Fibroblast of peridontal ligament (primary cell): ENCODE results near the gene SUN5.
"Not testable (repeated sequence)": the region's sequence is repeated elsewhere in the genome, so short reads cannot be mapped to it uniquely, and the experiment has no call there.

Source experiments
- DNase-seq: peaks from one replicate; pipeline ENCODE4 v3.0.0-alpha.2; 2010; ENCODE audit errors: extremely low read depth

SUN5 gene

GRCh38 chr20:32965115-32965514 lies 39.1 kb downstream of the SUN5 start:
- no peak for DNase-seq

GRCh38 chr20:32964575-32964974 lies 39.7 kb downstream of the SUN5 start:
- DNase-seq, result no peak

DNA sequence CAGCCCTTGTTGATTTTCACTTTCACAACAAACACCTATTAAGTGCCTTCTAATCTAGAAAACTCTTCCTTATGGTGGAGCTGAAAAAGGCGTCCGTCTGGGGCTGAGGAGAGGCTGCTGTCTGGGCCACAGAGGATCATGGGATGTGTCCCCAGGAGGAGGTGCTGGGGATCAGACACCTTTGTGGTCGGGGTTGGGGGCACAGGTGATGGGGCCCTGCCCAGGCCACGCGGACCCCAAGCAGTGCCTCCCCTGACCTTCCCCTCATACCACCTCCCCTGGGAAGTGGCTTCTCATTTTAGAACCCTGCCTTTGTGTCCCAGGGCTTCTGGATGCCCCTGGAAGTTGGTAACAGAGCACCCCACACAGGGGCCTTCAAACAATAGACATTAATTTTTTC lies 41.1 kb downstream of the SUN5 start:
- DNase-seq, result no peak

DNA sequence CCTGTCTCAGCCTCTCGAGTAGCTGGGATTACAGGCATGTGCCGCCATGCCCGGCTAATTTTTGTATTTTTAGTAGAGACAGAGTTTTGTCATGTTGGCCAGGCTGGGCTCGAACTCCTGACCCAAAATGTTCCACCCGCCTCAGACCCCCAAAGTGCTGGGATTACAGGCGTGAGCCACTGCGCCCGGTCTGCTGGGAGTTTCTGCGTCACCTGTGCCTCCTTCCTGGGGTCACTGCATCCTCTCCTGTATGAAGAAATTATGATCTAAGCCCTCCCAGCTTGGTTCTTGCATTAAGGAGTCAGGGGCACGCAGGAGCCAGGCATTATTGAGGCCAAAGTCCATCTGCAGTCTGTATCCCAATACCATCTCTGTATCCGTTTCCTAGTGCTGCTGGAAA lies 41.6 kb downstream of the SUN5 start:
- not testable (repeated sequence) for DNase-seq

DNA sequence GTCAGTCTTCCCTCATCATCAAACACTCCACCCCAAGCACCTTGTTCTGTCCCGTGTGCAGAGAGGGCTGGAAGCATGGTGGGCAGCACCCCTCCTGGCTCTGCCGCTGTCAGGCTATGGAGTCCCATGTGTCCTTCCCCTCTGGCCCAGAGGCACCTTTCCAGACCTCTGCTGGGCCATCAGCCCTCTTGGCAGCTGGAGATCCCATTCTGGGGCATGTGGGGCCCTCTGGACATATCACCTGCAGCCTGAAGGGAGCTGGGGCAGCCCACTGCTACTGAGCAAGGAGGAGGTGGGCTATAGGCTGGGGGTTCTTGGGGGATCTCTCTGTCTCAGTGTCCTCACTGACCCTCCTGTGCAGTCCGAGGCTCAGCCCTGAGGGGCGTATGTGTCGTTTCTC lies 42.2 kb downstream of the SUN5 start:
- no peak for DNase-seq

DNA sequence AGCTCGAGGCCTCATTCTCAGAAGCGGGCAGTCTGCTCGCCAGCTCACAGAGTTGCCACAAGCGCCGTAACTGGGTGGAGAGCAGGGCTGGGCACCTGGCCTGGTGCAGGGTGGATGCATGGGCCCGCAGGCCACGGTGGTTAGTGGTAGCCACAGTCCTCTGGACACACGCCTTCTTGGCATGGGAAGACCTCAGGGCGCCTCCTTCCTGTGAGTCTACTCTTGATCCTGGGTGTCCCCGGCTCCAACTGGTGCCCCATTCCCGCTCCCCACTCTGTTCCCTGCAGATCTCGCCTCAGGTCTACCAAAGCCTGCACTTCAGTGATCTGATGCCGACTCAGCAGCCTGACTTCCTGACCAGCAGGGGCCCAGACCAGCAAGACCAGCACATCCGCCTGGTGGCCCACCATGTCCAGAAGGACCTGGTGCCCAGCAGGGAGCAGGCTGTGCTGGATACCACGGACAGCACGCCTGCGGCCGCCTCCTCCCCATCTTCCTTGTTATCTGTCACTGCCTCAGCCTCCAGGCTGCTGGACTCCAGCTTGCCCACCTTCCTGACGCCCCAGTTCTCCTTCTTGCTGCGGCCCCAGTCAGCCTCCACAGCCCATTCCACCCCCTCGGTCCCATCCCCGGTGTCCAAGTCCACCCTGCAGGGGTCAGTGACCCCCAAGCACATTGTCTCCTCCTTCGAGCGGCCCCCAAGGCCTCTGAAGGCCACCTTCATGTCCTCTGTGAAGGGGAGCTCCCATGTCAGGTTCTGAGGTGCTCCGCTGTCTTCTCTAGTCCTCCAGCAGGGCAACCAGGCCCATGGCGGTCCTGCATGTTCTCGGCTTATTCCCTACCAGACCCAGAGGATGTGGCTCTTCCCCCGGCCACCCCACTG lies 43.1 kb downstream of the SUN5 start:
- DNase-seq, result no peak

DNA sequence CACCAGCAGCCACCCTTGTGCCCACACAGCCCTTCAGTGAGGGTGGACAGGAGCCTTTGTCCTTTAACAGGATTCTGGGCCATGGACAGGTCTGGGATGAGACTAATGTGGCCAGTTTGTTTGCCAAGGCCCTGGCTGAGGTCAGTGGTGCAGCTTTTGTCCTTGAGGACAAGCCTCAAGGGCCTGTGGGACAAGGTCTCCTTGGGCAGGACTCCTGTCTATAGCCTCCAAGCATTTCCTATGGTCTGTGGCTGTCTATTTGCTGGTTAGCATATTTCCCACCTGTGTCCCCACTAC lies 44.1 kb downstream of the SUN5 start:
- no peak for DNase-seq

DNA sequence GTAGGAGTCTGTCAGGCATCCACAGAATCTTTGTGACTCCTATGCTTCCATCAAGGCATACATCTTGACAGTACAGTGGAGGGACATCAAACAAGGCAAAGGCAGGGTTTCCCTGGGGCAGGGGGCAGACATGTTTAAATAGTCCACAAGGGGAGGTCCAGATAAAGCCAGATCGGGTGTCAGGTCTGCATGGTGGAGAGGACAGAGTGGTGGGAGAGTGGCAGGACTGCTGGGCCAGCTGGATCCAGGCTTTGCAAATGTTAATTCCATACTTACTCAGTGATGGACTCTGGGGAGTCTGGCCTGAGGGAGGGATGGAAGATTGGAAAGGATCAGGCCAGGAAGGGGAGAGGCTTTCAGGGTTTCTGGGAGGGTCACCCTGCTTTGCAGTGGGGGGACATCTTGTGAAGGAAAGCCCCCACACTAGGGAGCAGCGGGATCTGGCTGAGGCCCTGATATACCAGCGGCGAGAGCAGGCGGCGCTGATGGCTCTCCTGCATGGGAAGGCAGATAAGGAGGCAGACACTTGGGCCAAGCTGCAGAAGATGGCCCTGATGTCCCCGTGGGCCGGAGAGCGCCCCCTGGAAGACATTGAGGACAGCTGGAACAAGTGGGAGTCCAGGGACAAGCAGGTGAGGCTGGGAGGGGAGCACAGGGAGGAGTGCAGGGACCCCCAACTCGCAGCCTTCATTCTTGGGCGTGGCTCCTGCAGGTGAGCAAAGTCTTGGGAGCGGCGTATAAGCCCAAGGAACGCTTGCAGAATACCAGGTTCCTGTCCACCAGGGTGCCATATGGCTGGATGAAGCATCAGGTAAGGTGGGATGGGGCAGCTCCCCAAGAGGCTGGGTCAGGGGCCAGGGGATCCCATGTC lies 44.6 kb downstream of the SUN5 start:
- no peak for DNase-seq

GRCh38 chr20:32958574-32958973 lies 45.7 kb downstream of the SUN5 start:
- no peak for DNase-seq

DNA sequence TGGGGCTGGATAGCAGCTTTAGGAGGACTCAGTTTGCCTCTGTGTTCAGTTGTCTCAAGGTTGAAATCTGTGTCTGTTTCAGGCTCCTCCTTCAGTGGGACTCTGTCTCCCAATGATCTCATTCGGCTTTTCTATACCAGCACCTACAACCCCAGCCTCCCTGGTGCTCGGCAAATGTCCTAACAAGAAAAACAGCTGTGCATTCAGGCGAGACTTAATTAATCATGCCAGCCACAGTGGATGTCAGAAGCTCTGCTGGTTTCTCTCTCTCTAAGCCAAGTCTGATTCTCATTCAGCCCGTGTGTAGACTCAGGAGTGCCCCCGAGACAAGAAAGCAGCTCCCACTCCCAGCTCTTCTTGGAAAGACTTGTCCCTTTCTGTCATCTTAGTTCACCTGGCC lies 46.8 kb downstream of the SUN5 start:
- DNase-seq, result no peak

DNA sequence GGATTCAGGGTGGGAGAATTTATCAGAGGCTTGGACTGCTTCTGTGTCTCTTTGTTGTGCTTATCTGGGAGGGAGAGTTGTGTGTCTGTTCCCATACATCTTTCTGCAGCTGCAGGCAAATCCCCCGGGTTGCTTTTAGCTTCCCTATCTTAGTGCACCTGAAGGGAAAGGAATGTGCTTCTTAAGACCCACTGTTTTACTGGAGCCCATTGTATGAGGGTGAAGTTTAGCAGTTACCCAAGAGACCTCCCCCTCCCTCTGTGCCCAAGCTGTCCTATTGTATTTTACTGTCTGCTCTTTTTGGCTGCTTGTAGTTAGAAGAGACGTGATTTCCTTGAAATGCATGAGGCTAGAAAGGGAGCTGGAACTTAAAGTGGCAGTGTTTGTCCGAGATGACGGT lies 53.7 kb downstream of the SUN5 start:
- DNase-seq, result not testable (repeated sequence)

GRCh38 chr20:32946629-32947028 lies 57.6 kb downstream of the SUN5 start:
- DNase-seq, result no peak

- DNase-seq, result peak; percentile 43
These were observed 58.5 kb downstream of the SUN5 start for GRCh38 chr20:32945710-32946221.

DNA sequence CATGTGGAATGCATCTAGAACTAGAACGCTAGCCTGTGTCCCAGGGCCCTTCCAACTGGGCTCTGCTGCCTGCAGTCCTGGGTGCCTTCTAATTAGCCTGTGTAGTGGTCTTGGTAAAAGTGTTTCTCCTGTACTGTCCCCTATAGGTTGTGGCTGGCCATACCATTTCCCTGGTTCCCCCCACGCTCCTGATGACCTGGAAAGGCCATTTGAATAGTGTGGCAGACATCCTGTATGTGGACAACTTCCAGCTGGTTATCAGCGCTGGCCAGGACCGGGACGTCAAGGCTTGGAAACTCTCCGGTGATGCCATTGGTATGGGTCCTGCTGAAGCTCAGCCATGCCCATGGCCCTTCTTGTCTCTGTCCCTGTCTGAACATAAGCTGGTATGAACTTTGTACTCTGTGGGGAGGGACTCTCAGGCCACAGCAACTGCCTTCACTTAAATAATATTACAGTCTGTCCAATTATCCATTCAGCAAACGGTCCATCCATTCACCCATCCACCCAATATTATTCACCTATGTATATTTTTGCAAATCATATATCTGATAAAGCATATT lies 60.7 kb downstream of the SUN5 start:
- DNase-seq, result no peak

- DNase-seq, result peak; percentile 67
These were observed 62.9 kb downstream of the SUN5 start for GRCh38 chr20:32941155-32941885.

GRCh38 chr20:32934580-32934979 lies 69.7 kb downstream of the SUN5 start:
- no peak for DNase-seq
